Measurements from ENCODE around the gene TANK. TPM values are rescaled to one million over a fixed set of nuclear protein-coding genes. Genes with fewer than 3 reads are reported as not detected.
"Not testable (repeated sequence)": the region's sequence is repeated elsewhere in the genome, so short reads cannot be mapped to it uniquely, and the experiment has no call there.

Gene TANK
- polyA plus RNA-seq, 1 donor from 2014 or later, result 58.1 TPM

GRCh38 chr2:161243312-161243711 is 83.1 kb downstream of the TANK start:
- Histone ChIP-seq H3K4me2 (ENCODE audit: low read length) (no peak overlapping the region), H3K9ac (ENCODE audit: low read length) (no peak overlapping the region), H3K79me2 (replicated peaks; ENCODE audit: insufficient read depth, low read length) (no peaks in the 10 kb centered on the region), H4K20me1 (ENCODE audit: insufficient read depth) (no peaks in the 10 kb centered on the region), H3F3A (ENCODE audit: insufficient read depth, low read length, poor library complexity, severe bottlenecking) (peaks cover 4% of the 10 kb centered on the region), H2AFZ (ENCODE audit: low read depth, low read length) (no peak overlapping the region), H3K27me3 (ENCODE audit: insufficient read depth, low read depth, low read length) (peaks cover 15% of the 10 kb centered on the region), H3K27ac (ENCODE audit: low read length) (no peak overlapping the region), H3K9me2 (ENCODE audit: insufficient read depth, low read length) (no peaks in the 10 kb centered on the region), H3K36me3 (ENCODE audit: insufficient read depth, low read length) (no peaks in the 10 kb centered on the region), H3K9me3 (ENCODE audit: low read length) (no peaks in the 10 kb centered on the region), H3K4me3 (ENCODE audit: low read length) (no peak overlapping the region)
- no peak for TF ChIP-seq MXI1 (conservative IDR thresholded peaks at IDR 0.05; ENCODE audit: poor library complexity, severe bottlenecking)

- no peak overlapping the region for H3K4me2 ChIP-seq (ENCODE audit: low read length)
- no peak overlapping the region for H2AFZ ChIP-seq (ENCODE audit: low read depth, low read length)
- no peaks in the 10 kb centered on the region for H3K9me3 ChIP-seq (ENCODE audit: low read length)
- H3K27me3 ChIP-seq (ENCODE audit: insufficient read depth, low read depth, low read length), result peaks cover 15% of the 10 kb centered on the region
- no peak overlapping the region for H3K27ac ChIP-seq (ENCODE audit: low read length)
- H4K20me1 ChIP-seq (ENCODE audit: insufficient read depth), result no peaks in the 10 kb centered on the region
- no peak overlapping the region for H3K9ac ChIP-seq (ENCODE audit: low read length)
- no peak overlapping the region for H3K4me3 ChIP-seq (ENCODE audit: low read length)
- peaks cover 4% of the 10 kb centered on the region for H3F3A ChIP-seq (ENCODE audit: insufficient read depth, low read length, poor library complexity, severe bottlenecking)
- no peaks in the 10 kb centered on the region for H3K36me3 ChIP-seq (ENCODE audit: insufficient read depth, low read length)
- no peaks in the 10 kb centered on the region for H3K79me2 ChIP-seq (replicated peaks; ENCODE audit: insufficient read depth, low read length)
- H3K9me2 ChIP-seq (ENCODE audit: insufficient read depth, low read length), result no peaks in the 10 kb centered on the region
- TF ChIP-seq MXI1 (conservative IDR thresholded peaks at IDR 0.05; ENCODE audit: poor library complexity, severe bottlenecking) (no peak), SMC3 (conservative IDR thresholded peaks at IDR 0.05; ENCODE audit: poor library complexity) (no peak), EP300 (conservative IDR thresholded peaks at IDR 0.05; ENCODE audit: poor library complexity, severe bottlenecking) (no peak), EZH2 (IDR thresholded peaks at IDR 0.05; ENCODE audit: borderline replicate concordance, insufficient read depth, low read length, poor library complexity, severe bottlenecking) (no peak), REST (IDR thresholded peaks at IDR 0.05; ENCODE audit: borderline replicate concordance) (no peak), POLR2AphosphoS5 (IDR thresholded peaks at IDR 0.05) (no peak), RAD21 (conservative IDR thresholded peaks at IDR 0.05) (no peak), TAF1 (IDR thresholded peaks at IDR 0.05; ENCODE audit: low read depth) (no peak)
- TF ChIP-seq, protein P1, sequence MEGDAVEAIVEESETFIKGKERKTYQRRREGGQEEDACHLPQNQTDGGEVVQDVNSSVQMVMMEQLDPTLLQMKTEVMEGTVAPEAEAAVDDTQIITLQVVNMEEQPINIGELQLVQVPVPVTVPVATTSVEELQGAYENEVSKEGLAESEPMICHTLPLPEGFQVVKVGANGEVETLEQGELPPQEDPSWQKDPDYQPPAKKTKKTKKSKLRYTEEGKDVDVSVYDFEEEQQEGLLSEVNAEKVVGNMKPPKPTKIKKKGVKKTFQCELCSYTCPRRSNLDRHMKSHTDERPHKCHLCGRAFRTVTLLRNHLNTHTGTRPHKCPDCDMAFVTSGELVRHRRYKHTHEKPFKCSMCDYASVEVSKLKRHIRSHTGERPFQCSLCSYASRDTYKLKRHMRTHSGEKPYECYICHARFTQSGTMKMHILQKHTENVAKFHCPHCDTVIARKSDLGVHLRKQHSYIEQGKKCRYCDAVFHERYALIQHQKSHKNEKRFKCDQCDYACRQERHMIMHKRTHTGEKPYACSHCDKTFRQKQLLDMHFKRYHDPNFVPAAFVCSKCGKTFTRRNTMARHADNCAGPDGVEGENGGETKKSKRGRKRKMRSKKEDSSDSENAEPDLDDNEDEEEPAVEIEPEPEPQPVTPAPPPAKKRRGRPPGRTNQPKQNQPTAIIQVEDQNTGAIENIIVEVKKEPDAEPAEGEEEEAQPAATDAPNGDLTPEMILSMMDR (IDR thresholded peaks at IDR 0.05; ENCODE audit: poor library complexity, severe bottlenecking), result no peak
Observed at GRCh38 chr2:161243905-161244304, 83.7 kb downstream of the TANK start.

DNA sequence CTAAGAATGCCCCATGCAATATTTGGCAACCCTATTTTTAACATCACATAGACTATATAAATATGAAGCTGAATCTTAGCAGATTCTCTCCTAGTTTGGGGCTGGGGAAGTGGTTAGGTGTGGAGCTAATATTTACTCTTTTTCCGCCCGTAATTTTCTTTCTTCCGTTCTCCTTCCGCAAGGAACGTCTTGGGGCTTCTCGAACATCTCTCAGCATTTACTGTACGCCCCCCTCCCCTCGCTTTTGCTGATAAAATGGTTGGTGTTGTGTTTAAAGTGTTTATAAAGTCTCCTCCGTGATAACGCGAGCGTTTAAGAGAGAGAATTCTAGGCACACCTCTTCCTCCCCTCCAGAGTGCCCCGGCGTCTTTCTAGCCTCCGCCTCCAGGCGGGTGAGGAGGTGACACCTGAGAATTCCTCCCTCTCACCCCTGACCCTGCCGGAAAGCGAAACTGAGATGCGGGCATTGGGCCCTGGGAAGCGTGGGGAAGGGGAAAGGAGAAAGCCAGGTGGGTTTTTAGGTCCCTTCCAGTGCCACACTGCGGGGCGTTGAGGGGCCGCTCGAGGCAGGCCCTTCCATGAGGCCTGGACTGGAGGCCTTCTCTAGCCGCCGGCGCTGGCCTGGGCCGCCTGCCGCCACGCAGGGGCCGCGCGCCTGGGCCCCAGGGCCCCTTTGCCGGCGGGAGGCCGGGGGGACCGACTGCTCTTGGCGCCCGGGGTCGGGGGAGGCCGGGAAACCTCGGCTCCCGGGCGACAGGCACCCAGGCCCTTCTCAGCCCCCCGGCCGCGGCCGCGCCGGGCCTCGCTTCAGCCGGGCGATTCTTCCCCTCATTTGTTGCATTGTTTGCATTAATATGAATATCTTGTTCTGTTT is 84.4 kb downstream of the TANK start:
- H3K9ac ChIP-seq (ENCODE audit: low read length); H3K4me2 ChIP-seq (ENCODE audit: low read length); H3K36me3 ChIP-seq (ENCODE audit: insufficient read depth, low read length); H4K20me1 ChIP-seq (ENCODE audit: insufficient read depth); H3K9me2 ChIP-seq (ENCODE audit: insufficient read depth, low read length); H3F3A ChIP-seq (ENCODE audit: insufficient read depth, low read length, poor library complexity, severe bottlenecking); H2AFZ ChIP-seq (ENCODE audit: low read depth, low read length); H3K27ac ChIP-seq (ENCODE audit: low read length); H3K4me3 ChIP-seq (ENCODE audit: low read length); H3K79me2 ChIP-seq (replicated peaks; ENCODE audit: insufficient read depth, low read length); H3K9me3 ChIP-seq (ENCODE audit: low read length): not testable (repeated sequence)
- H3K27me3 ChIP-seq (ENCODE audit: insufficient read depth, low read depth, low read length), result peaks cover 15% of the 10 kb centered on the region
